Measurements from ENCODE around the gene ANO2.

DNA sequence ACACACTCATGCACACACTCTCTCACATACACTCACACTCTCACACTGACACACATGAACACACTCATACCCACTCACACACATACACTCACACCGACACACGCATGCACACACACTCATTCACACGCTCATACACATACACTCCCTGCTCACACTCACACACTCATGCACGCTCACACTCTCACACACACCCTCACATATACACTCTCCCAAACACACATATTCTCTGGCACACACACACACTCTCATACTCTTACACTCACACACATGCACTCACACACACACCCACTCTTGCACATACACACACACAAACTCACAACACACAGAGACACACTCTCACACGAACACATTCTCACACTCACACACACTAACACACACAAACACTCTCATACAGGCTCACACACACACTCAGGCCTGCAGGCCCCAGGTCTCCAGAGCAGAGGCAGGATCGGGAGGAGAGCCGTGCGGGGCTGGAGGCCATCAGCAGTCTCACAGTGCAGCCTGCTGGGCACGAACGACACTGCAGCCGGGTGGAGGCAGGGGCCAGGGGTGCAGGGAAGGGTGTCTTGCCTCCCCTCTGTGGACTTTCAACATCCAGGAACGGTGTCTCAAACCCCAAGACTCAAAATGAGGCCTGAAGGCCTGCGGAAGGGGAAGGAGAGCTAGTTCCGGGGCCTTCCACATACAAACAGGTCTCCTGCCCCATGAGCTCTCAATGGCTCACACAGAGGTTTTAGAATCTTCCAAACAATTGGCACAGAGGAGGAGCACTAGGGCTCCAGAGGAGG lies 148.7 kb downstream of the ANO2 start:
- TF ChIP-seq, protein P1, sequence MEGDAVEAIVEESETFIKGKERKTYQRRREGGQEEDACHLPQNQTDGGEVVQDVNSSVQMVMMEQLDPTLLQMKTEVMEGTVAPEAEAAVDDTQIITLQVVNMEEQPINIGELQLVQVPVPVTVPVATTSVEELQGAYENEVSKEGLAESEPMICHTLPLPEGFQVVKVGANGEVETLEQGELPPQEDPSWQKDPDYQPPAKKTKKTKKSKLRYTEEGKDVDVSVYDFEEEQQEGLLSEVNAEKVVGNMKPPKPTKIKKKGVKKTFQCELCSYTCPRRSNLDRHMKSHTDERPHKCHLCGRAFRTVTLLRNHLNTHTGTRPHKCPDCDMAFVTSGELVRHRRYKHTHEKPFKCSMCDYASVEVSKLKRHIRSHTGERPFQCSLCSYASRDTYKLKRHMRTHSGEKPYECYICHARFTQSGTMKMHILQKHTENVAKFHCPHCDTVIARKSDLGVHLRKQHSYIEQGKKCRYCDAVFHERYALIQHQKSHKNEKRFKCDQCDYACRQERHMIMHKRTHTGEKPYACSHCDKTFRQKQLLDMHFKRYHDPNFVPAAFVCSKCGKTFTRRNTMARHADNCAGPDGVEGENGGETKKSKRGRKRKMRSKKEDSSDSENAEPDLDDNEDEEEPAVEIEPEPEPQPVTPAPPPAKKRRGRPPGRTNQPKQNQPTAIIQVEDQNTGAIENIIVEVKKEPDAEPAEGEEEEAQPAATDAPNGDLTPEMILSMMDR (IDR thresholded peaks at IDR 0.05; ENCODE audit: low read depth, low read length, poor library complexity, severe bottlenecking): peak; percentile 69
- no peak for TF ChIP-seq EZH2phosphoT487 (IDR thresholded peaks at IDR 0.05; ENCODE audit: borderline replicate concordance, low read length)

Measured in DOHH2 (cell line).